Mammary microvascular endothelial cell (primary cell): ENCODE data around the gene CSPG4. TPM values are rescaled to one million over a fixed set of nuclear protein-coding genes. Genes with fewer than 3 reads are reported as not detected.

Source experiments
- total RNA-seq: library from RNA; depleted of rRNA; stranded (reverse); fragments of >200 nt; gene quantifications from 2 replicates; pipeline ENCODE4 v1.2.3, GENCODE V29; 2015

The CSPG4 gene, protein sequence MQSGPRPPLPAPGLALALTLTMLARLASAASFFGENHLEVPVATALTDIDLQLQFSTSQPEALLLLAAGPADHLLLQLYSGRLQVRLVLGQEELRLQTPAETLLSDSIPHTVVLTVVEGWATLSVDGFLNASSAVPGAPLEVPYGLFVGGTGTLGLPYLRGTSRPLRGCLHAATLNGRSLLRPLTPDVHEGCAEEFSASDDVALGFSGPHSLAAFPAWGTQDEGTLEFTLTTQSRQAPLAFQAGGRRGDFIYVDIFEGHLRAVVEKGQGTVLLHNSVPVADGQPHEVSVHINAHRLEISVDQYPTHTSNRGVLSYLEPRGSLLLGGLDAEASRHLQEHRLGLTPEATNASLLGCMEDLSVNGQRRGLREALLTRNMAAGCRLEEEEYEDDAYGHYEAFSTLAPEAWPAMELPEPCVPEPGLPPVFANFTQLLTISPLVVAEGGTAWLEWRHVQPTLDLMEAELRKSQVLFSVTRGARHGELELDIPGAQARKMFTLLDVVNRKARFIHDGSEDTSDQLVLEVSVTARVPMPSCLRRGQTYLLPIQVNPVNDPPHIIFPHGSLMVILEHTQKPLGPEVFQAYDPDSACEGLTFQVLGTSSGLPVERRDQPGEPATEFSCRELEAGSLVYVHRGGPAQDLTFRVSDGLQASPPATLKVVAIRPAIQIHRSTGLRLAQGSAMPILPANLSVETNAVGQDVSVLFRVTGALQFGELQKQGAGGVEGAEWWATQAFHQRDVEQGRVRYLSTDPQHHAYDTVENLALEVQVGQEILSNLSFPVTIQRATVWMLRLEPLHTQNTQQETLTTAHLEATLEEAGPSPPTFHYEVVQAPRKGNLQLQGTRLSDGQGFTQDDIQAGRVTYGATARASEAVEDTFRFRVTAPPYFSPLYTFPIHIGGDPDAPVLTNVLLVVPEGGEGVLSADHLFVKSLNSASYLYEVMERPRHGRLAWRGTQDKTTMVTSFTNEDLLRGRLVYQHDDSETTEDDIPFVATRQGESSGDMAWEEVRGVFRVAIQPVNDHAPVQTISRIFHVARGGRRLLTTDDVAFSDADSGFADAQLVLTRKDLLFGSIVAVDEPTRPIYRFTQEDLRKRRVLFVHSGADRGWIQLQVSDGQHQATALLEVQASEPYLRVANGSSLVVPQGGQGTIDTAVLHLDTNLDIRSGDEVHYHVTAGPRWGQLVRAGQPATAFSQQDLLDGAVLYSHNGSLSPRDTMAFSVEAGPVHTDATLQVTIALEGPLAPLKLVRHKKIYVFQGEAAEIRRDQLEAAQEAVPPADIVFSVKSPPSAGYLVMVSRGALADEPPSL (N-terminal part only)
- total RNA-seq = under 0.01 TPM in 1 of 2 replicates, not detected in the other

GRCh38 chr15:75712668-75713337, at the start of gene CSPG4:
Gene CSPG4 (minus strand): TSS chr15:75712848. CDS start chr15:75712755, 93 bp downstream.

GRCh38 chr15:75647370-75648155, 65.1 kb downstream of the CSPG4 start, which contains the start of gene SNX33:
Gene SNX33 (plus strand): TSS chr15:75647912. CDS start chr15:75649103, 1,191 bp downstream.

DNA sequence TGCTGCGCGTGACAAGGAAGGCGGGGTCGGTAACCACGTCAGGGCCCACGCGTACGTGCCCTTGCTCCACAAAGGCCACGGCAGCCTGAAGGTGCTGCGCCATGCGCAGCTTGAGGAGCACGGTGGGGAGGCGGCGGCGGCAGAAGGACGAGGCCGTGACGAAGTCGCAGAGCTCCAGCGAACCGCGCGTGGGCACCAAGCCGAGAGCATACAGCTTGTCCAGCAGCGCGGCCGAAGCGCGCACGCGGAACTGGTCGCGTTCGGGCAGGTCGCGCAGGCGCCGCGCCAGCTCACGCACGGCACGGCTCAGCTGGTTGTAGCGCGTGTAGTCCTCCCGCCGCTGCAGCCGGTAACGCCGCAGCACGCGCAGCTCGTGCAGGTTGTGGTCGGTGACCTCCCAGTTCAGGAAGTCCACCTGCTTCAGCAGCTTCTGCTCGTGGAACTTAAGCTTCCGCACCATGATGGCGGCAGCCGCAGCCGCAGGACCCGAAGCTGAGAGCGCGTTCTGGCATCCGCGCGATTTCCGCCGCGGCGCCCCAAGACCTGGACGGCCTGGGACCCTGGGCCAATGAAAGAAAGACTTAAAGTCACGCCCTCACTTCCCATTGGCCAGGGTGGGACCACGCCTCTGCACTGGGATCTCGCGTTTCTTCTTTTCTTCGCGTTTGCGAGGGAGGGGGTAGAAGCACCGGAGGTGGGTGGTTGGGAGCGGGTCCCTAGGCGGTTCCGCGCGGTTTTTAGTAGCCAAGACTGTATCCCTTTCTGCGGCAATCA, 72.8 kb downstream of the CSPG4 start, which contains the start of gene IMP3:
Gene IMP3, minus strand, starts transcription at position 516 of the 774 bp plus-strand sequence. Its CDS starts 56 bp downstream, at position 460.

DNA sequence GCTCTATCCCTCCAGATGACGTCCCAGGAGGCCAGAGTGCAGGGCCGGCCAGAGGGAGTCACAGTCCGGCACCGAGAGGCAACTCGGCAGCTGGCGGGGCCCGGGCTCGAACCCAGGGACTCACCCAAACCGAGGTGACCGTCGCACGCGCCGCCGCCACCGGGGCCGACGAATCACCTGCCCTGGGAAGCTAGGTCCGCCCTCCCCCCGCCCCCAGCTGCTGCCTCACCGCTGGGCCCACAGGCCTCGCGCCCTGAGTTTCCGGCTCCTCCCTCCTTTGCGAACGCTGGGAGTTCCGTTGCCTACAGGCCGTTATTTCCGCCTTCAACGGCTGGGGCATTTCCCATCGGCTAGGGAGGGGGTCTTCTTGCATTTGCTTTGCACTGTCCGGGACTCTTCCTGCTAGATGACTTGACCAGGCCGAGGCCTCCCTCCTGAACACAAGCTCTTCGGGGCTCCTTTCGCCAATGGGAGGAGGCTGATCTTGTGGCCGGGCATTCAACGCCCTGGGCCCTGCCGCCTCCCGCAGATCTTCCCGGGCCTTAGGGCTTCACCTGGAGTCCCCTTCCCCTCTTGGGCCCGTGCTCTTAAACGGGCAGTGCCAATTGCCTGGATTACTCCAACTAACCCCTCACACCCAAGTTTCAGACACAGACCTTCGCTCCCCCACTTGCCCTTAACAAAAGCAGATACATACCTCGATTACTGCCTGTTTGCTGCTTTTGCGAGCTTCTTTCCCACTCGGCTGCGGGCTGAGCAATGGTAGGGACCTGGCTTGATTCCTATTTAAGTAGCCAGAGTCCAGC, 86.9 kb downstream of the CSPG4 start, which contains the start of gene SNUPN:
Gene SNUPN, minus strand, starts transcription at position 184 of the 806 bp plus-strand sequence. CDS start 4,674 bp downstream, outside the sequence.

Other genes with a start within 250 kb of the CSPG4 start
- gene PTPN9, start 133.5 kb downstream of the CSPG4 start, total RNA-seq = 16.5 and 18.8 TPM in 2 replicates
- 21.1 and 22.8 TPM in 2 replicates for gene SNUPN, start 87.1 kb downstream of the CSPG4 start, total RNA-seq
- 116 TPM in 2 replicates for gene IMP3, start 72.6 kb downstream of the CSPG4 start, total RNA-seq
- 7.9 and 8.4 TPM in 2 replicates for gene SNX33, start 64.9 kb downstream of the CSPG4 start, total RNA-seq
- gene UBE2Q2, start 130.6 kb upstream of the CSPG4 start, total RNA-seq = 25.4 and 32.3 TPM in 2 replicates
- 50.3 and 55.1 TPM in 2 replicates for gene FBXO22, start 191.0 kb upstream of the CSPG4 start, total RNA-seq